Measurements from ENCODE around the gene CIBAR2. TPM values are rescaled to one million over a fixed set of nuclear protein-coding genes. Genes with fewer than 3 reads are reported as not detected.

The CIBAR2 gene
- total and polyA plus RNA-seq, 10 of the 15 experiments (the other 5 are each of a cell fraction or from before 2014, with no cell fraction given): 0.05 to 0.16 (median 0.07) TPM; not detected in 7

GRCh38 chr16:85114909-85115567 is 2.8 kb upstream of the CIBAR2 start (continued):
- TF ChIP-seq, protein P1, sequence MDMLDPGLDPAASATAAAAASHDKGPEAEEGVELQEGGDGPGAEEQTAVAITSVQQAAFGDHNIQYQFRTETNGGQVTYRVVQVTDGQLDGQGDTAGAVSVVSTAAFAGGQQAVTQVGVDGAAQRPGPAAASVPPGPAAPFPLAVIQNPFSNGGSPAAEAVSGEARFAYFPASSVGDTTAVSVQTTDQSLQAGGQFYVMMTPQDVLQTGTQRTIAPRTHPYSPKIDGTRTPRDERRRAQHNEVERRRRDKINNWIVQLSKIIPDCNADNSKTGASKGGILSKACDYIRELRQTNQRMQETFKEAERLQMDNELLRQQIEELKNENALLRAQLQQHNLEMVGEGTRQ (IDR thresholded peaks at IDR 0.05; ENCODE audit: borderline replicate concordance, low read depth, low read length): no peak
- peak; percentile 36; the same call in 1 of the 2 replicates for TF ChIP-seq ZNF687 (IDR thresholded peaks at IDR 0.05)
- 0 out of 2 replicates have a peak, but pooled peaks have one; percentile 53 for TF ChIP-seq NR2C1 (IDR thresholded peaks at IDR 0.05)
- 0 out of 2 replicates have a peak, but pooled peaks have one; percentile 8 for TF ChIP-seq BCL11A (IDR thresholded peaks at IDR 0.05; ENCODE audit: low read depth, low read length)
- peak; percentile 29 for TF ChIP-seq E4F1 (IDR thresholded peaks at IDR 0.05; ENCODE audit: borderline replicate concordance, partially characterized antibody)
- no peak for TF ChIP-seq POLR2AphosphoS2 (IDR thresholded peaks at IDR 0.05; ENCODE audit: low read depth, low read length)
- TF ChIP-seq, protein P2, sequence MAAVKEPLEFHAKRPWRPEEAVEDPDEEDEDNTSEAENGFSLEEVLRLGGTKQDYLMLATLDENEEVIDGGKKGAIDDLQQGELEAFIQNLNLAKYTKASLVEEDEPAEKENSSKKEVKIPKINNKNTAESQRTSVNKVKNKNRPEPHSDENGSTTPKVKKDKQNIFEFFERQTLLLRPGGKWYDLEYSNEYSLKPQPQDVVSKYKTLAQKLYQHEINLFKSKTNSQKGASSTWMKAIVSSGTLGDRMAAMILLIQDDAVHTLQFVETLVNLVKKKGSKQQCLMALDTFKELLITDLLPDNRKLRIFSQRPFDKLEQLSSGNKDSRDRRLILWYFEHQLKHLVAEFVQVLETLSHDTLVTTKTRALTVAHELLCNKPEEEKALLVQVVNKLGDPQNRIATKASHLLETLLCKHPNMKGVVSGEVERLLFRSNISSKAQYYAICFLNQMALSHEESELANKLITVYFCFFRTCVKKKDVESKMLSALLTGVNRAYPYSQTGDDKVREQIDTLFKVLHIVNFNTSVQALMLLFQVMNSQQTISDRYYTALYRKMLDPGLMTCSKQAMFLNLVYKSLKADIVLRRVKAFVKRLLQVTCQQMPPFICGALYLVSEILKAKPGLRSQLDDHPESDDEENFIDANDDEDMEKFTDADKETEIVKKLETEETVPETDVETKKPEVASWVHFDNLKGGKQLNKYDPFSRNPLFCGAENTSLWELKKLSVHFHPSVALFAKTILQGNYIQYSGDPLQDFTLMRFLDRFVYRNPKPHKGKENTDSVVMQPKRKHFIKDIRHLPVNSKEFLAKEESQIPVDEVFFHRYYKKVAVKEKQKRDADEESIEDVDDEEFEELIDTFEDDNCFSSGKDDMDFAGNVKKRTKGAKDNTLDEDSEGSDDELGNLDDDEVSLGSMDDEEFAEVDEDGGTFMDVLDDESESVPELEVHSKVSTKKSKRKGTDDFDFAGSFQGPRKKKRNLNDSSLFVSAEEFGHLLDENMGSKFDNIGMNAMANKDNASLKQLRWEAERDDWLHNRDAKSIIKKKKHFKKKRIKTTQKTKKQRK (IDR thresholded peaks at IDR 0.05; ENCODE audit: low read depth, low read length): no peak
- peak; percentile 99 for TF ChIP-seq RAD21 (IDR thresholded peaks at IDR 0.05; ENCODE audit: insufficient read depth, low read depth, low read length)
- TF ChIP-seq RB1 (IDR thresholded peaks at IDR 0.05; ENCODE audit: borderline replicate concordance): peak; percentile 79; the same call in 1 of the 2 replicates
- TF ChIP-seq RBBP5 (conservative IDR thresholded peaks at IDR 0.05): no peak
- TF ChIP-seq, protein P3, sequence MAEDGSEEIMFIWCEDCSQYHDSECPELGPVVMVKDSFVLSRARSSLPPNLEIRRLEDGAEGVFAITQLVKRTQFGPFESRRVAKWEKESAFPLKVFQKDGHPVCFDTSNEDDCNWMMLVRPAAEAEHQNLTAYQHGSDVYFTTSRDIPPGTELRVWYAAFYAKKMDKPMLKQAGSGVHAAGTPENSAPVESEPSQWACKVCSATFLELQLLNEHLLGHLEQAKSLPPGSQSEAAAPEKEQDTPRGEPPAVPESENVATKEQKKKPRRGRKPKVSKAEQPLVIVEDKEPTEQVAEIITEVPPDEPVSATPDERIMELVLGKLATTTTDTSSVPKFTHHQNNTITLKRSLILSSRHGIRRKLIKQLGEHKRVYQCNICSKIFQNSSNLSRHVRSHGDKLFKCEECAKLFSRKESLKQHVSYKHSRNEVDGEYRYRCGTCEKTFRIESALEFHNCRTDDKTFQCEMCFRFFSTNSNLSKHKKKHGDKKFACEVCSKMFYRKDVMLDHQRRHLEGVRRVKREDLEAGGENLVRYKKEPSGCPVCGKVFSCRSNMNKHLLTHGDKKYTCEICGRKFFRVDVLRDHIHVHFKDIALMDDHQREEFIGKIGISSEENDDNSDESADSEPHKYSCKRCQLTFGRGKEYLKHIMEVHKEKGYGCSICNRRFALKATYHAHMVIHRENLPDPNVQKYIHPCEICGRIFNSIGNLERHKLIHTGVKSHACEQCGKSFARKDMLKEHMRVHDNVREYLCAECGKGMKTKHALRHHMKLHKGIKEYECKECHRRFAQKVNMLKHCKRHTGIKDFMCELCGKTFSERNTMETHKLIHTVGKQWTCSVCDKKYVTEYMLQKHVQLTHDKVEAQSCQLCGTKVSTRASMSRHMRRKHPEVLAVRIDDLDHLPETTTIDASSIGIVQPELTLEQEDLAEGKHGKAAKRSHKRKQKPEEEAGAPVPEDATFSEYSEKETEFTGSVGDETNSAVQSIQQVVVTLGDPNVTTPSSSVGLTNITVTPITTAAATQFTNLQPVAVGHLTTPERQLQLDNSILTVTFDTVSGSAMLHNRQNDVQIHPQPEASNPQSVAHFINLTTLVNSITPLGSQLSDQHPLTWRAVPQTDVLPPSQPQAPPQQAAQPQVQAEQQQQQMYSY (CRISPR knock-in tag; IDR thresholded peaks at IDR 0.05): no peak
